Nephron progenitor cell (in vitro differentiated cells): ENCODE data around the gene SMARCC2.
A peak's percentile ranks its signal among the peaks of the same experiment; 100 is the strongest.

Source experiments
- DNase-seq: peaks from one replicate; pipeline ENCODE4 v3.0.0; 2021
- H3K27ac Mint-ChIP-seq: 2 replicates; pipeline ENCODE4 v1.8.0; 2021; ENCODE audit warnings: mild to moderate bottlenecking, moderate library complexity, mixed read lengths
- H3K27me3 Mint-ChIP-seq: 2 replicates; pipeline ENCODE4 v1.8.0; 2021; ENCODE audit warnings: mild to moderate bottlenecking, low read depth, mixed read lengths; ENCODE audit not compliant: poor library complexity
- H3K36me3 Mint-ChIP-seq: 2 replicates; pipeline ENCODE4 v1.8.0; 2021; ENCODE audit warnings: low read depth, mixed read lengths
- H3K4me1 Mint-ChIP-seq: 2 replicates; pipeline ENCODE4 v1.8.0; 2021; ENCODE audit warnings: mixed read lengths
- H3K4me3 Mint-ChIP-seq: 2 replicates; pipeline ENCODE4 v1.8.0; 2021; ENCODE audit warnings: mild to moderate bottlenecking, moderate library complexity, mixed read lengths
- H3K9me3 Mint-ChIP-seq: 2 replicates; pipeline ENCODE4 v1.8.0; 2021; ENCODE audit warnings: mild to moderate bottlenecking, moderate library complexity, mixed read lengths
- TF ChIP-seq, protein P1 (sequence below): fragments of 200-600 bp; sonication (generic); IDR thresholded peaks from 2 replicates; pipeline ENCODE4 v1.5.0; 2021; ENCODE audit warnings: antibody characterized with exemption

The SMARCC2 gene

DNA sequence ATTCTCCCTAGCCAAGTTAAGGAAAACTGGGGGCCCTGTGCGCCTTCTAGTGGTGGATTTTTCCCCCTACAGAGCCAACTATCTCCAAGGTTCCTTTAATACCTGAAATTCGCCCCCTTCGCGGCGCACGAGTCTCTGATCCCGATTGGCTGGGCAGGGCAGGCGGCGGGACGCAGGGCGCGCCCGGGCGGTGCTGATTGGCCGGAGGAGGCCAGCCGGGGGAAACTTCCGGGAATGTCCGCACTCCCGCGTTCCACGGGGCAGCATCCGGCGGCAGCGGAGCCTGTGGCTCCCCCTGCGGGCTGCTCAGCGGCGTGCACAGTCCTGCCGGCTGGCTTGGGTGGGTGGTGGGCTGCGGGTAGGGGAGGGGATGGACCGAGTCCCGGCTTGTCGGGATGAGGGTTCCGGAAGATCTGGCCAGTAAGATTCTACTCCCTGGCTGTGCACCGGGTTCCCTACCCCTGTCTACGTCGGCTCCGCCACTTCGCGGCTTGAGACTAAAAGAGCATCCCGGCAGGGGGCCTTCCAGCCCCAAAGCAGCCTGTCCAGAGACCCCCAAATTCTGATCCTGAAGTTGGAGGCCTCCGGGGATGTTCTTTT lies 34.9 kb upstream of the SMARCC2 start, which contains the start of gene NABP2:
Gene NABP2, plus strand, starts transcription at position 241 of the 600 bp plus-strand sequence. CDS start 515 bp downstream, outside the sequence.
- TF ChIP-seq, protein P1, sequence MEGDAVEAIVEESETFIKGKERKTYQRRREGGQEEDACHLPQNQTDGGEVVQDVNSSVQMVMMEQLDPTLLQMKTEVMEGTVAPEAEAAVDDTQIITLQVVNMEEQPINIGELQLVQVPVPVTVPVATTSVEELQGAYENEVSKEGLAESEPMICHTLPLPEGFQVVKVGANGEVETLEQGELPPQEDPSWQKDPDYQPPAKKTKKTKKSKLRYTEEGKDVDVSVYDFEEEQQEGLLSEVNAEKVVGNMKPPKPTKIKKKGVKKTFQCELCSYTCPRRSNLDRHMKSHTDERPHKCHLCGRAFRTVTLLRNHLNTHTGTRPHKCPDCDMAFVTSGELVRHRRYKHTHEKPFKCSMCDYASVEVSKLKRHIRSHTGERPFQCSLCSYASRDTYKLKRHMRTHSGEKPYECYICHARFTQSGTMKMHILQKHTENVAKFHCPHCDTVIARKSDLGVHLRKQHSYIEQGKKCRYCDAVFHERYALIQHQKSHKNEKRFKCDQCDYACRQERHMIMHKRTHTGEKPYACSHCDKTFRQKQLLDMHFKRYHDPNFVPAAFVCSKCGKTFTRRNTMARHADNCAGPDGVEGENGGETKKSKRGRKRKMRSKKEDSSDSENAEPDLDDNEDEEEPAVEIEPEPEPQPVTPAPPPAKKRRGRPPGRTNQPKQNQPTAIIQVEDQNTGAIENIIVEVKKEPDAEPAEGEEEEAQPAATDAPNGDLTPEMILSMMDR: peak; percentile 82
- peaks cover 49% of the 10 kb centered on the region for H3K4me1 Mint-ChIP-seq
- peak within 1 kb of the TSS; percentile 82 for H3K4me3 Mint-ChIP-seq
- peak; percentile 95 for DNase-seq
- H3K27me3 Mint-ChIP-seq: no peaks in the 10 kb centered on the region
- peak within 1 kb of the TSS; percentile 94 for H3K27ac Mint-ChIP-seq
- no peaks in the 10 kb centered on the region for H3K9me3 Mint-ChIP-seq
- H3K36me3 Mint-ChIP-seq: peaks cover 4% of the 10 kb centered on the region

DNA sequence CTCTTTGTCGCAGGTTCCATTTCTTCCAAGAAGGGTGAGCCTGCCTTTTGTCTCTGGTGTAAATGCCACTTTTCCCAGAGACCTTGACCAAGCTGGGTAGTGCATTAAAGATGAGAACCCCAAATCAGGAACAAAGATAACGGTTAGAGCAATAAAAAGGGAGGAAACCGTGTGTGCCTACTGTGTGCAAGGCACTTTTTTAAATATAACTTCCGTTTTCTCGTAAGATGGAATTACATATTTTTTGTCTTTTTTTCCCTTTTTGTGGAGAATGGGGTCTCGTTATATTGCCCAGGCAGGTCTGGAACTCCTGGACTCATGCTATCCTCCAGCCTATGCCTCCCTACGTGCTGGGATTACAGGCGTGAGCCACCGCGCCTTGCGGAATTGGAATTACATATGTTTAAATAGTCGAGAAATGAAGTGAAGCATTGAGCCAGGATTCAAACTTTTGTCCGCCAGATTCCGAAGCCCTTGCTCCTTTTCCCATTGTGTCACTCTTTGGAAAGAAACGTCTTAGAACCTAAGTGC lies 34.4 kb upstream of the SMARCC2 start:
- no peak for DNase-seq

DNA sequence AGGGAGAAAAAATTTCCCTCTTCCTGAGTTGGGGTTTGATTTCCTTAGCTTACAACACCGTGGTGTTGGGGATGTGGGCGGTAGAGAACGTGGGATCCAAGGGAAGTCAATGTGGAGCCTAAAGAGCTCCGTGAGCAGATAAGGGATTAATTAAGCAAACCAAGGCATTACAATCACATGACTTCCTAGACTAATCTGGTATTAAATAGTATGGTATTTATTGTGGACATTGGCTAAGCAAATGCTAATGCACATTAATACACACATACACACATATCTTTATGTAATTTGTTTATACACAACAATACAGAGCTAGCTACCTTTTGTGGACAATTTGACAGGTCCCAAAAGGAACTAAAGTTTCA lies 33.2 kb upstream of the SMARCC2 start:
- Mint-ChIP-seq H3K27ac (peak overlapping the region; percentile 99), H3K4me3 (peak overlapping the region; percentile 96), H3K4me1 (peaks cover 49% of the 10 kb centered on the region), H3K36me3 (peaks cover 7% of the 10 kb centered on the region), H3K27me3 (no peaks in the 10 kb centered on the region), H3K9me3 (peaks cover under 1% of the 10 kb centered on the region)
- no peak for DNase-seq
- TF ChIP-seq, protein P1: no peak

More for the DNA sequence above, 34.4 kb upstream of the SMARCC2 start:
- H3K9me3 Mint-ChIP-seq: no peaks in the 10 kb centered on the region
- peak overlapping the region; percentile 70 for H3K4me3 Mint-ChIP-seq
- H3K27me3 Mint-ChIP-seq: no peaks in the 10 kb centered on the region
- peaks cover 49% of the 10 kb centered on the region for H3K4me1 Mint-ChIP-seq
- H3K36me3 Mint-ChIP-seq: peaks cover 4% of the 10 kb centered on the region
- peak overlapping the region; percentile 94 for H3K27ac Mint-ChIP-seq
- TF ChIP-seq, protein P1: no peak

DNA sequence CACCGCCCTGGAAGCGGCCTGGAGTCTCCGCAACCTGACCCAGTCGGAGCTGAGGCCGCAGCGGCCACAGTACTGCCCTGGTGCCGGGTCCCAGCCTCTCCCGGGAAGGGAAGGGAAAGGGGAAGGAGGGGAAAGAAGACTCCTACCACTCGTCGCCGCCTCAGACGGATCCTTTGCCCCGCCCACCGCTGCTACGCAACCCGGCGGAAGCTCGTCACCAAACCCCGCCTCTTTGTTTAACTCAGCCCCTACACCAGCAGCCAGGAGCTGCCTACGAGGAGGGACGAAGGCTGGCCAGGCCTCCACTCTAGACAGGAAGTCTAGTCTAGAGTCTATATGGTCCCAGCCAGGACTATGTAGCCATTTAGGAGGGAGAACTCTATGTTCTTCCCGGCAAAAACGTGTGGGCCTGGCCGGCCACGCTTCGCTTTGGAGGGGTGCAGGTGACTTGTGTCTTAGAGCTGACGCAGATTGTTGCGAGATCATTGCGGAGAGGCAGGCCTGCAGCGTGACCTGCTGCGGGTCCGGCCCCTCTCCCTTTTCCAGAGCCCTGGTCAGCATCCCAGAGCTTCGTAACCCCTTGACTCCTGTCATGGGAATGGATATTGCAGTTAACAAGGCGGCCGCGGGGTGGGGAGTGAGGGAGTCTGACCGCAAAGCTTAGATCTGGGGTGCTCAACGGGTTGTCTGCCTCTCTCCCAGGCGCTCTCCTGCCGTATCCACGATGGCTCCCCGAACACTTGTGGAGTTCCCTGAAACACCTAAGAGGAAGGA lies 32.7 kb upstream of the SMARCC2 start, which contains the start of gene RNF41:
Gene RNF41, minus strand, starts transcription at position 166 of the 774 bp plus-strand sequence. CDS start 7,875 bp downstream, outside the sequence.
- Mint-ChIP-seq H3K4me3 (peak within 1 kb of the TSS; percentile 96), H3K27me3 (no peaks in the 10 kb centered on the region), H3K36me3 (peaks cover 13% of the 10 kb centered on the region), H3K27ac (peak within 1 kb of the TSS; percentile 99), H3K9me3 (peaks cover 6% of the 10 kb centered on the region), H3K4me1 (peaks cover 49% of the 10 kb centered on the region)
- TF ChIP-seq, protein P1: no peak
- DNase-seq: peak; percentile 98

DNA sequence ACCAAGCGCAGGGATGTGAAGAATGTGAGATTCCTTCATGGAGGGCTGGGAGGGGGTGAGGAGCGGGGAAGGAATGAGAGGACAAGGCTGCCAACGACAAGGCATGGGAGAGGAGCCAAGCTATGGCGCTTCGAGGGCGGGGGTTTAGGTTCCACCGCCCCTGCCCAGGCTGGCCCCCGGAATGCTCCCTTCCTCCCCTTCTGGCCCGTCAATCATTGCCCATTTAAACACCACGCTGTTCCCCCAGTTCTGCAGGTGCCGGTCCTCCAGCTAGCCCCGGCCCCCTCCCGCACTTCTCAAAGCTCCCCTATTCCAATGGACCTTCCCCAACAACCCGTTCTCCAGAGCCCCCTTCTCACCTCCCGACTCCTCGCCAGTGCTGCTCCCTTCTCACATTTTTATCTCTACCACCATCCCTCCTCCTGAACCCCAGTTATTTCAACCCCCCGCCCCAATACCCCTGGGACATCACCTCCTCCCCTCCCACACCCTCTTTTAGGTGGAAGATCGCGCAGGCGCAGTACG lies 32.0 kb upstream of the SMARCC2 start:
- TF ChIP-seq, protein P1: no peak
- Mint-ChIP-seq H3K4me3 (peak overlapping the region; percentile 96), H3K27ac (peak overlapping the region; percentile 99), H3K4me1 (peaks cover 49% of the 10 kb centered on the region), H3K9me3 (peaks cover 11% of the 10 kb centered on the region), H3K36me3 (peaks cover 19% of the 10 kb centered on the region), H3K27me3 (no peaks in the 10 kb centered on the region)
- peak; percentile 65 for DNase-seq
